Prostate gland (tissue), 2 donors: Measurements from ENCODE around the gene TSC22D1. TPM values are rescaled to one million over a fixed set of nuclear protein-coding genes. Genes with fewer than 3 reads are reported as not detected.

Experiments
- DNase-seq: peaks from one replicate; pipeline ENCODE4 v3.0.0-alpha.2; 2019; ENCODE audit warnings: low spot score
- H3K27ac ChIP-seq, 2 donors: fragments of 200-600 bp; sonication (generic); 2 replicates each; pipeline ENCODE4 v1.5.1; 2017 to 2019
- H3K27me3 ChIP-seq: fragments of 200-600 bp; sonication (generic); replicated peaks from 2 replicates; pipeline ENCODE4 v1.5.1; 2019; ENCODE audit not compliant: insufficient read depth
- H3K36me3 ChIP-seq, 2 donors: fragments of 200-600 bp; sonication (generic); 1 replicate in 1 of 2; 2 replicates in 1 of 2; pipeline versions ENCODE4 v1.5.1 to v1.8.1; 2017 to 2019
- H3K4me1 ChIP-seq: fragments of 200-600 bp; sonication (generic); replicated peaks from 2 replicates; pipeline ENCODE4 v1.5.1; 2019
- H3K4me3 ChIP-seq, 2 donors: fragments of 200-600 bp; sonication (generic); 2 replicates each; pipeline ENCODE4 v1.5.1; 2017 to 2019
- H3K9me3 ChIP-seq: fragments of 200-600 bp; sonication (generic); 2 replicates; pipeline ENCODE4 v1.5.1; 2017
- CTCF ChIP-seq, 4 experiments: fragments of 200-600 bp in 2 of 4; fragments of 450-650 bp in 2 of 4; sonication (generic) in 2 of 4; IDR thresholded peaks; 1 replicate in 3 of 4; 2 replicates in 1 of 4; pipeline ENCODE4 v1.5.1; 2016 to 2019; ENCODE audit warnings: antibody characterized with exemption in 4 of 4, mild to moderate bottlenecking in 2 of 4, moderate library complexity in 2 of 4
- POLR2A ChIP-seq: fragments of 450-650 bp; IDR thresholded peaks from one replicate; pipeline ENCODE4 v1.6.1; 2016; ENCODE audit warnings: antibody characterized with exemption, mild to moderate bottlenecking
- POLR2AphosphoS5 ChIP-seq: sonication (generic); formaldehyde crosslinking; IDR thresholded peaks from one replicate; pipeline ENCODE4 v1.6.1; 2017; ENCODE audit warnings: antibody characterized with exemption
- WGBS: methylation state at CpG from one replicate; pipeline ENCODE4 v1.1.5; 2018; 5-methylcytosine and 5-hydroxymethylcytosine counted together
- intact Hi-C: fragments of 100-400 bp; cut with DNase I; formaldehyde crosslinking; loops from one replicate; pipeline ENCODE4 v1.14.2; 2022
- total RNA-seq, 2 donors: library from RNA; depleted of rRNA; stranded (reverse); fragments of >200 nt; gene quantifications; one replicate each; pipeline ENCODE4 v1.1.0, GENCODE V29; 2016

Gene TSC22D1
- total RNA-seq, 2 donors from 2014 or later = 185 to 237 TPM

GRCh38 chr13:44555207-44555606 lies 20.9 kb downstream of the TSC22D1 start:
- H3K9me3 ChIP-seq = no peaks in the 10 kb centered on the region
- H3K27ac ChIP-seq = no peak overlapping the region
- 96% methylated on average over 12 of the region's 12 CpGs for WGBS
- TF ChIP-seq CTCF (IDR thresholded peaks at IDR 0.05) (no peak), POLR2AphosphoS5 (no peak)
- no peaks in the 10 kb centered on the region for H3K27me3 ChIP-seq
- no peak for DNase-seq
- no peaks in the 10 kb centered on the region for H3K4me1 ChIP-seq
- no peaks in the 10 kb centered on the region for H3K36me3 ChIP-seq
- no peak overlapping the region for H3K4me3 ChIP-seq
- intact Hi-C loops = no loop called here

GRCh38 chr13:44549476-44549875 lies 26.7 kb downstream of the TSC22D1 start:
- intact Hi-C loops = no loop called here
- no peaks in the 10 kb centered on the region for H3K9me3 ChIP-seq
- DNase-seq = no peak
- H3K4me3 ChIP-seq = no peak overlapping the region
- no peaks in the 10 kb centered on the region for H3K27me3 ChIP-seq
- 90% methylated on average over 4 of the region's 4 CpGs for WGBS
- H3K27ac ChIP-seq = no peak overlapping the region
- H3K4me1 ChIP-seq = no peaks in the 10 kb centered on the region
- H3K36me3 ChIP-seq = no peaks in the 10 kb centered on the region
- TF ChIP-seq POLR2A (no peak), CTCF (IDR thresholded peaks at IDR 0.05) (no peak), POLR2AphosphoS5 (no peak)

- TF ChIP-seq POLR2AphosphoS5 (no peak), CTCF (IDR thresholded peaks at IDR 0.05) (no peak), POLR2A (no peak)
- H3K9me3 ChIP-seq = no peaks in the 10 kb centered on the region
- 86% methylated on average over 1 of the region's 1 CpG for WGBS
- H3K4me1 ChIP-seq = no peaks in the 10 kb centered on the region
- no peak overlapping the region for H3K4me3 ChIP-seq
- H3K27me3 ChIP-seq = no peaks in the 10 kb centered on the region
- no peak for DNase-seq
- intact Hi-C loops = no loop called here
- no peaks in the 10 kb centered on the region for H3K36me3 ChIP-seq
- H3K27ac ChIP-seq = no peak overlapping the region
These were observed 30.0 kb downstream of the TSC22D1 start for GRCh38 chr13:44546164-44546563.

- Histone ChIP-seq H3K36me3 (no peaks in the 10 kb centered on the region), H3K9me3 (no peaks in the 10 kb centered on the region), H3K27ac (no peak overlapping the region), H3K4me3 (no peak overlapping the region), H3K4me1 (no peaks in the 10 kb centered on the region), H3K27me3 (no peaks in the 10 kb centered on the region)
- WGBS = 93% methylated on average over 3 of the region's 3 CpGs
- intact Hi-C loops = no loop called here
- DNase-seq = no peak
- TF ChIP-seq POLR2A (no peak), POLR2AphosphoS5 (no peak), CTCF (IDR thresholded peaks at IDR 0.05) (no peak)
These were observed 32.8 kb downstream of the TSC22D1 start for GRCh38 chr13:44543369-44543768.

GRCh38 chr13:44542361-44542760 lies 33.8 kb downstream of the TSC22D1 start:
- H3K9me3 ChIP-seq = no peaks in the 10 kb centered on the region
- H3K4me1 ChIP-seq = no peaks in the 10 kb centered on the region
- TF ChIP-seq POLR2A (no peak), POLR2AphosphoS5 (no peak), CTCF (IDR thresholded peaks at IDR 0.05) (no peak)
- no peaks in the 10 kb centered on the region for H3K27me3 ChIP-seq
- WGBS = 88% methylated on average over 3 of the region's 3 CpGs
- DNase-seq = no peak
- no peak overlapping the region for H3K27ac ChIP-seq
- H3K4me3 ChIP-seq = no peak overlapping the region
- intact Hi-C loops = no loop called here
- no peaks in the 10 kb centered on the region for H3K36me3 ChIP-seq
